HCT116 (cell line): Measurements from ENCODE around the gene CDYL.

Experiments used
- CBX3 ChIP-seq: IDR thresholded peaks from 2 replicates; pipeline ENCODE4 v1.6.1; 2012; ENCODE audit warnings: low read depth
- CEBPB ChIP-seq: IDR thresholded peaks from 2 replicates; pipeline ENCODE4 v1.6.1; 2012; ENCODE audit warnings: low read depth
- CTCF ChIP-seq, 3 experiments: fragments of 200-600 bp in 1 of 3; sonication (generic) in 1 of 3; IDR thresholded peaks in 2 of 3; conservative IDR thresholded peaks in 1 of 3; 2 replicates each; pipeline ENCODE4 v1.5.1; 2012 to 2017; ENCODE audit warnings: low read depth in 2 of 3, low read length in 2 of 3, antibody characterized with exemption in 1 of 3, borderline replicate concordance in 1 of 3, control low read depth in 1 of 3, mild to moderate bottlenecking in 1 of 3, mixed read lengths in 1 of 3, mixed run types in 1 of 3, moderate library complexity in 1 of 3; ENCODE audit not compliant: insufficient read depth in 1 of 3
- EZH2phosphoT487 ChIP-seq: fragments of 200-600 bp; IDR thresholded peaks from 2 replicates; pipeline ENCODE4 v1.6.1; 2018; ENCODE audit warnings: antibody characterized with exemption, borderline replicate concordance
- POLR2A ChIP-seq: IDR thresholded peaks from 2 replicates; pipeline ENCODE4 v1.7.0; 2011; ENCODE audit warnings: borderline replicate concordance; ENCODE audit not compliant: insufficient read depth, insufficient read length; ENCODE audit errors: extremely low read depth
- POLR2AphosphoS5 ChIP-seq: IDR thresholded peaks from 2 replicates; pipeline ENCODE4 v1.6.1; 2011; ENCODE audit warnings: mild to moderate bottlenecking, low read depth, low read length, moderate library complexity
- SIN3A ChIP-seq: IDR thresholded peaks from 2 replicates; pipeline ENCODE4 v1.6.1; 2012; ENCODE audit warnings: low read depth
- YY1 ChIP-seq: IDR thresholded peaks from 2 replicates; pipeline ENCODE4 v1.6.1; 2011; ENCODE audit warnings: low read length, low read depth, moderate library complexity, mild to moderate bottlenecking; ENCODE audit not compliant: insufficient replicate concordance; ENCODE audit errors: extremely low read depth
- ZBTB33 ChIP-seq: IDR thresholded peaks from 2 replicates; pipeline ENCODE4 v1.6.1; 2011; ENCODE audit warnings: mild to moderate bottlenecking, low read length, moderate library complexity; ENCODE audit not compliant: insufficient replicate concordance; ENCODE audit errors: extremely low read depth

- TF ChIP-seq YY1: no peak
- TF ChIP-seq EZH2phosphoT487: no peak
- no peak for TF ChIP-seq CTCF (IDR thresholded peaks at IDR 0.05 in 2 of 3, conservative IDR thresholded peaks at IDR 0.05 in 1 of 3; ENCODE audit: borderline replicate concordance in 1 of 3, insufficient read depth in 1 of 3, low read depth in 2 of 3, low read length in 2 of 3)
- TF ChIP-seq POLR2A: no peak
- TF ChIP-seq CBX3: no peak
- no peak for TF ChIP-seq POLR2AphosphoS5
- no peak for TF ChIP-seq CEBPB
- no peak for TF ChIP-seq SIN3A
- TF ChIP-seq ZBTB33: no peak
These were observed 13.9 kb upstream of the CDYL start for GRCh38 chr6:4762294-4762693.
